Measurements from ENCODE around the gene GALNT18.

The GALNT18 gene

DNA sequence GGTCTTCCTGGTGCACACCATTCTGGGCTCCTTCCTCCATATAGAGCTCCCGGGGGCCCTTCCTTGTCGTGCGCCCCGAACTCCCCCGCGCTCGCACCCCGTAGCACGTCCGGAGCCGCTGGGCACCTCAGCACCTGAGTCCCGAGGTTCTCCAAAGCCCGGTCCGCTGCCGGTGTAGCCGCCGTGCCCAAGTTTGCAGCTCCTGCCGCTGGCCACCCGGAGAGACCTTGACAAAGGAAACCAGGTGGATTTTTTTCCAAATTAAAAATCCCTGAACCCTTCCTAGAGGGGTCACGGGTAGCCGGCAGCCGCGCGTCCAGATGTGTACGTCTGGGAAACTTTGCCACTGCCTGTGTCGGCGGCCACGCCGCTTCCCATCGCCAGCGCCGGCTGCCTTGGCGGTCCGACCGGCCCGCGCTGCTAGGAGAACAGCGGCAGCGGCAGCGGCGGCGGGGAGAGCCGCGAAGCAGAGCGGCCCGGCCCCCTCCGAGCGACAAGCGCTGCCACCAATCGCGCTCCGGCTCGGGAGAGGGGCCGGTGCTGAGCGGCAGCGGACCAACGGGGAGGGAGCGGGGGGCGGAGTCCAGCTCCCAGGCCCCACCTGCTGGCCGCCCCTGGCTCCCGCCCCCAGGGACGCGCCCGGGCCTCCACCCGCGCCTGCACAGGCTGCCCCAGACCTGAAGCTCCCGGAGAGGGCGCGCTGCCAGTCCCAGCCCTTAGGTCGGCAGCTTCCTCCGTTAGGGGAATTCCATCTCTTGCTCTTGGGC lies at the start of gene GALNT18:
TSS of gene GALNT18 (minus strand) at position 433 of the 767 bp plus-strand sequence.
- DNase-seq: peak in 50 of 51 donors; percentile 30 to 95 (median 84)

DNA sequence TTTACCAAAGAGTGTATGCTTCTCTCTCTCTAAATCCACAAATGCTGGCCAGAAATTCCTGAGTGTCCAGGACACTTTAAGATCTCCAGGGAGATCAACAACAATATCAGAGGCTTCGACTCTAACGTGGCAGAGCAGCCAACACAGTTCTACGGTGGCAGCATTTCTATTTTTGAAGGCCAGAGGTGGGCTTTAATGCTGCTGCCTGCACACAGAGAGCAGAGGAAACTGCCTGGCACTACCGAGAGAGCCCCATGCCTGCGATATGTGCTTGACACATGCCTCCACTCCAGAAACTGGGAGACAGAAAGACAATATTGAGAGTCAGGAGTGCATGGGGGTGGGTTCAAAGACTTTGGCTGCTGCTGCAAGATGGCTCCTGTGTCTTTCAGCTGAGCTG lies 48.8 kb upstream of the GALNT18 start:
- no peak for DNase-seq

DNA sequence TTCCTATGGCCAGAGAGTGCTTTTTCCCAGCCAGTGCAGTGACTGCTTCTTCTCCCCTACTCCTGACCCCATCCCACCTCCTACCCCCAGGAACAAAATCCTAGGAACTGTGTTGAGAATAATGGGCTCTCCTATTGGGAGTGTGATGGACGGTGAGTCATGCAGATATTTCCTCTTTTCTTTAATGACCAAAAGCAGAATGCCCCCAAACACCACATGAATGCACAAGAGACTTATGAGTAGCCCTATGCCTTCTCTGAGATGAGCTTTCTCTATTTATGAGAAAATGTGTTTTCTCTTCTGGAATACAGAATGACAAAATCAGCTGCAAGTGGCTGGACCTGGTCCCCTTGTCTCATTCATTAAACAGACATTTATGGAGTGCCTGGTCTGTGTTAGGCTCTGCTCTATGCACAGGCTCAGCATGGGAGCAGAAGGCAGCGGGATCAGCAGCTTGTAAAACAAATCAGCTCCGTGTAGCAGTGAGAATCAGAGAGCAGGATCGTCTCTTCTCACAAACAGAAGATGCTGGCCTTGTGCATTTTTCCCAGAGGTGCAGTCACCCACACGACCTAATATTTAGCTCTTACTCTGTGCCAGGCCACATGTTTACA lies 47.5 kb upstream of the GALNT18 start:
- DNase-seq: no peak

DNA sequence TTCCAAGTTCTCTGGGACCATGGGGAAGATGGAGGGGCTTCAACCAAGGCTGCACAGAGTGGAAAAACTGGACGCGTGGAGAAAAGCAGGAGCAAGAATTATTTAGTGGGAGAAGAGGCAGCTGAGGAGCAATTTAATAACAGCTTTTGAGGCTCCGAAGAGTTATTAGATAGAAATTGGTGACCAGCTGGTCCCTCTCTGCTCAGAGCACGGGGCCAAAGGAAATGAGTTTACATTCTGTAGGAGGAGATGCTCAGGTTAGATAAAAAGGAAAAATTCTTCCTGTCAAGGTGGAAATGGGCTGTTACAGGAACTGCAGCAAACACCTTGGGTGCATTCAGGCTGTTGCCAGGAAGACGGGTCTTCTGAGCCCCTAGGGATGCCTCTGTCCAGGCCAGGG lies 47.0 kb upstream of the GALNT18 start:
- no peak for DNase-seq

DNA sequence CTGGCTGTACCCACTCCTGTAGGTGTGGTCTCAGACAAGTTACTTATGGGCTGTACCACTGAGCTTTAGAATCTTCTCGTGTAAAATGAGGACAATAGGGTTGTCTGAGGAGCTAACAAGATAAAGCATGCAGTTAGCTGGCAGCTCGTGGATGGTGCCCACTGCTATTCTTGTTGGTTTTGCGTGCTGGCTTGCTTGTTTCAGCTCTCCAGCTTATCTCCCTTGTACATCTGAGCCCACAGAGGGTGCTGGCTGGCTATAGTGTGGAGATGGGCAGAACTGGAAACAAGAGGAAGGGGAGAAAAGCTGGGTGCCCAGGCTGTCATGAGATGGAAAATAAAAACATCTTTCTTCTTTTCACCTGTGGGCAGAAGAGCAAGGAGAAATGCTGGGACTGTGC lies 46.5 kb upstream of the GALNT18 start:
- no peak for DNase-seq

DNA sequence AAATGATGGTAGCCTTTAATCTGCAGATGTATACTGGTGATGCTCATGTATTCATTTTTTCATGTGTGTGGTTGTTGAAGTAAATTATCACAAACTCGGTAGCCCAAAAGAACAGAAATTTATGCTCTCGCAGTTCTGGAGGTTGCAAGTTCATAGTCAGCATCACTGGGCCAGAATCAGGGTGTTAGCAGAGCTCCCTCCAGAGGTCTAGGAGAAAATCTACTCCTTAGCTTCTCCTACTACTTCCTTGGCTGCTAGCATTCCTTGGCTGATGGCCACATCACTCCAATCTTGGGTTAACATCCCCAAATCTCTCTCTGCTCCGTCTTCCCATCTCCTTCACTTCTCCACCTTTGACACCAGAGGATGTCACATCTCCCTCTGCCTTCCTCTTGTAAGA lies 45.3 kb upstream of the GALNT18 start:
- no peak for DNase-seq

DNA sequence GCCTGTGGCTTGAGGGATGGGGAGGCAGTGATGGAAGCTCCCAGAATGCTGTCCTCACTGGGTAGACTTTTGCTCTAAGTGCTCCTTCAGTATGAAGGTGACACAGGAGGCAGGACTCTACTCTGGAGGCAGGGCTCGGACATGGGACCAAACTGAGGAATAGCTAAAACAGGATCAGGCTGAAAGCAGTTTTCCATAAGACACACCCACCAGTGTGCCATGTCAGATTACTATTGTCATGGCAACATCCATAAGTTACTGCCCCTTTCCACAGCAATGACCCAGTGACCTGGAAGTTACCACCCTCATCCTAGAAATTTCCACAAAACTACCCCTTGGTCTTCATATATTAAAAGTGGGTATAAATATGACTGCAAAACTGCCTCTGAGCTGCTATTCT lies 43.6 kb upstream of the GALNT18 start:
- no peak for DNase-seq

DNA sequence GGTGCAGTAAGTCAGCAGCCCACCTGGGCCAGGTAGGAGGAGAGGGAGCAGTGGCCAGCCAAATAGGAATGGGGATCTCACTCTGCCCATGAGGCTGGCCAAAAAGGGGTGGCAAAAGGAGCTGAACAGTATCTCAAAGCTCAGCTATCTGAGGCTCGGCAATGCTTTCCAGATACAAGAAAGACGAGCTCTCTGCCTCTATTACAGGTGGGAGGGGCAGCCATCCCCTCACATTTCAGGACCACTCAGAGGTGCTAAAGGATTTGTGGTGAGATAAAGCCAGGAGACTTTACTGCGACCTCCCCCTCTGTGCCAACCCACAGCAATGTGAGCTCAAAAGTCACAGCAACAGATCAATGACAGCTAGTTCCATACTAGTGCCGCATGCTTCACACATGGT lies 42.1 kb upstream of the GALNT18 start:
- no peak for DNase-seq

DNA sequence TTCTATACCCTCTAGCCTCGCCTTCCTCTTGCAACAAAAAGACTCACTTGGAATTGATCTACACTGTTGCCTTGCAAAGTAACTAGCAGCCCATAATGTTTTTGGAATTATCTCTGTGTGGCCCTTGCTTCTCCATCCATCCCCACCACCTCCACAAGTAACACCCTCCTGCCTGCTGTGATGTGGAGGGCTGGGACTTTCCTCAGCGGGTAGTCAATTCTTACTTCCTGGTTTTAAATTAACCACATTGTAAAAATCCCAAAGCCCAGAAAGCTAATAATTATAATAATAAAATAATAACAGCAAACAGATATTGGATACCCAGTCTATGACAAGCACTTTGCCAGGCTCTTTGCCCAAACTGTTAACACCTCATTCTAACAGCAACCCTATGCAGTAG lies 40.8 kb upstream of the GALNT18 start:
- no peak for DNase-seq

DNA sequence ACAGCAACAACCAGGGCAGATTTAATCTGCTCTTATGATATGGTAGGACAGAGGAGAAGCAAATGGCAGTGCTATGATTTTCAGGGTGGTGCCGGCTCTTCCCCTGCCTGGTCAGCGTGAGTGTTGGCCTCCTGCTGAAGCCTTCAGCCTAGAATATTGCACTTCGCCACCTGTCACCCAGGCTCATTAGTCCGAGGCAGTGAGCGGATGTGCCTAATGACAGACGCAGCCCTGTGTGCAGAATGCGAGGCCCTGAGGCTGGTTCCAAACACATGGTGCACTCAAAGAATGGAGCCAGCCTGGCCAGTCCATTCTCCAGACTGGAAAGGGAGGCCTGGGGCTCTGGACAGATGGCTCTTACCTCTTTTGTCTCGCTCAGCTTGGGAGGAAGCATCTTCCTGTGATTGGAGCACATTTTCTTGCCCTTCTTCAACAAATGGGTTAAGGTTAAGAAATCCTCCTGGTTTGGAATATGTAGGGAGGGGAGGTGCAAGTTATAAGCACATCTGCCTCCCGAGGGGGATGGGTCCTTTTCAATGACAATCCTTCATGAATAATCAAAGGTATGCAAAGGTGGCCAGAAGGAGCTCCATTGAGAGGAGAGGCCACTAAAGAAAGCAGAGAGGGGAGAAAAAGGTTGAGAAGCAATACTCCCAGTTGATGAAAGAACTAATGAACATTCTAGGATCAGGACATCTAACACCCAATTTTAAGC lies 39.7 kb upstream of the GALNT18 start:
- no peak for DNase-seq

DNA sequence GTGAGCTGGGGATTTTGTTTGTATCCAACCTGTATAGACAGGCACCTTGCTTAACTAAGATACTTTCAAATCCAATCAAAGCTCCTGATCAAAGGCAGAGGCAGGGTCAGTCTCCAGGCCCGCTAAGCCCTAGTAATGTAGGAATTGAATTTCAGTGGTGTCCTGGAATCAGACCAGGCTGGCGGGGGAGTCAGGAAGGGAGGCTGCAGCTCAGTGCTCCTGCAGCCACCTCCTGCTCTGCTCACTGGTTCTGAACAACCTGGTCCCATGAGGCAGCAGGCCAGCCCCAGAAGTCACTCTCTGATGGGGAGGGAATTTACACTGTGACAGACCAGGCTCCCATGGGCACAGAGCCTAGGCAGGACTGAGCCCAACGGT lies 38.5 kb upstream of the GALNT18 start:
- DNase-seq: peak in 2 of 51 donors; percentile 21 to 44

DNA sequence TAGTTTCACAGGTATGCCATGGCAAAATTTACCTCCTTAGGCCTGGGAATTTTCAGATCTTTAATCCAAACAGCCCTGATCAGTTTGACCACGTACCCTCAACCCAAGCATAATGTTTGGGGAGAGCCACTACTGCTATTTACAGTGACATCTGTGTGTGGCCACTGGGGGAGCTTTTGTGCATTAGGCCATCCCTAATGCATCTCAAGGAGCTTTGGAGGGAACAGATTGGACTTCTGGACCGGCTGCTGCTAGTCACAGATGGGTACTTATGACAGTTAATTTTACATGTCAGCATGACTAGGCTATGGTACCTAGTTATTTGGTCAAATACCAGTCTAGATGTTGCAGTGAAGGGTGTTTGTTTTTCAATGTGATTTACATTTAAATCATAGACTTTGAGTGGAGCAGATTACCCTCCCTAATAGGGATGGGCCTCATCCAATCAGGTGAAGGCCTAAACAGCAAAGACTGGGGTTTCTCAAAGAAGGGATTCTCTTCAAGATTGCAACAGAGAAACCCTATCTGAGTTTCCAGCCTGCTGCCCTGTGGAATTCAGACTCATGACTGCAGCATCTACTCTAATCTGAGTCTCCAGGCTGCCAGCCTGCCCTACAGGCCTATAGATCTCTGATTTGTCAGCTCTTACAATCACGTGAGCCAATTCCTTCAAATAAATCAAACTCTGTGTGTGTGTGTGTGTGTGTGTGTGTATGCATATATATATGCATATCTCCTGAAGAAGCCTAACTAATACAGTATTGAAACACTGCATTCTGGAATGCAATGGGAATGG lies 38.0 kb upstream of the GALNT18 start:
- no peak for DNase-seq

DNA sequence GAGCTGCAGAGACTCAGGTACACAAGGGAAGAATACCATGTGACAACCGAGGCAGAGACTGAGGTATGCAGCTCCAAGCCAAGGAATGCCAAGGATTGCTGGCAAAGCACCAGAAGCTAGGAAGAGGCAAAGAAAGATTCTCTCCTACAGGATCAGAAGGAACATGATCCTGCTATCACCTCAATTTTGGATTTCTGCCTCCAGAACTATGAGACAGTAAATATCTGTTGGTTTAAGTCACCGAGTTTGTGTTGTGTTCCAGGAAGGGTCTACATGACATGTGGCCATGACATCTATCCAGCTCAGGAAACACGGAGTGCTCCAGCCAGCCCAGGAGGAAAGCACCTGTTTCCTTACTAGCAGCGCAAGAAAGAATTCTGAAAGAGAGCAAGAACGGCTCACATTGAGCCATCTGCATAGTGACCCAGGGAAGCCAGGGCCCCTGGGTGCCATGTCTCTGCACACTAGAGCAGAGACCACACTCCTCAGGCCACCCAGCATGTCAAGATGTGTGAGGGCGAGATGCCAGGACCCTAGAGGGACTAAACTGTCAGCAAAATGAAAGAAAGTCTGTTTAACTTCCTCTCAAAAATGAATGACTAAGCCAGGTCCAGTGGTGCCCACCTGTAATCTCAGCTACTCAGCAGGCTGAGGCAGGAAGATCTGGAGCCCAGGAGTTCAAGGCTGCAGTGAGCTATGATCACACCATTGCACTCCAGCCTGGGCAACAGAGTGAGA lies 35.6 kb upstream of the GALNT18 start:
- DNase-seq: no peak

DNA sequence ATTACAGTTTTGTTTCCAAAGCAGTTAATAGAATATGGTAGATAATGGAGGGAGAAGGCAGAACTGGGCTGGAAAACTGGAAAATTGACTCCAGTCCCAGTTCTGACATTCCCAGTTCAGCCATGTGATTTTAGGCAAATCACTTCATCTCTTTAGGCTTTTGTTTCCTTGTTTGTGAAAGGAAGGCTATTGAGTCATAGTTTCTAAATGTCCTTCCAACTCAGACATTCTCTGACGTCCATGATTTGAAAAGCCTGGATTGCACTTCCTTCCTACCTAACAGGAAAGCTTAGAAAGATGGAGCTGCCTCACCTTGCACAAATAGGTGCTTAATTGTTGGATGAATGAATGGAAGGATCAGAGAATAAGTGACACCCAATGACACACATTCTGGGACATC lies 19.8 kb upstream of the GALNT18 start:
- DNase-seq: peak in 3 of 51 donors; percentile 9 to 64 (median 18)

DNA sequence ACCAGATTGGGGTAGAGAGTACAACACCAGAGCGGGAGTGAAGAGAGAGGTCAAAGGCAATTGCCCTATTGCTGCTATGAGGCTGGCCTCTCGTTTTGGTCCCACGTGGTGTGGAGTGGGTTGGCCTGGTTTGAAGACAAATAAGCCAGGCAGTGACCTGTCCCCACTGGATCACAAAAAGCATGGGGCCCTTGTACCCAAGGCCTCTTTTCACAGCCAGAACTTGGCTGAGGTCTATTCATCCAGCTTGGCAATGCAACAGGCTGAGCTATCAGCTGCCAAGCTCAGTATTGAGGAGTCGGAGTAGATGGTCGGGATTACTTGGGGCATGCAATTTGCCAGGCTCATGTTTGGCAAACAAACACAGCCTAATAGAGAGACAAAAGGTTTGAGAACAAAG lies 19.2 kb upstream of the GALNT18 start:
- peak in 30 of 51 donors; percentile 19 to 84 (median 56) for DNase-seq

DNA sequence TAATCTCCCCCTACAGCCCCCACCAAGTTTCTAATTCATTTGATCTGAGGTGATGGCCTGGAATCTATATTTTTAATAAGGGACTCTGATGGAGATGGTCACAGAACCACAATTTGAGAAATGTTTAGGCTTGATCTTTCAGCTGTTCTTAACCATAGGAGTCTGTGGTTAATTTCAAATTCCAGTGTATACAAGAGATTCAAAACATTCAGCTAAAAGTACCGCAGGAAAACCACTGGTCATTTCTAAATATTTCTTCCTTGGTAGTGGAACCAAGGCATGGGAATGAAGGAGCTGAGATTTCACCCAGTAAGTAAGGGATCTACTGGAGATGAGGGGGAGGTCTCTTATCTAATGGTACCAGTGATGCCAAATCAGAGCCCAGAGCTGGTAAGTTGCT lies 18.3 kb upstream of the GALNT18 start:
- DNase-seq: no peak

DNA sequence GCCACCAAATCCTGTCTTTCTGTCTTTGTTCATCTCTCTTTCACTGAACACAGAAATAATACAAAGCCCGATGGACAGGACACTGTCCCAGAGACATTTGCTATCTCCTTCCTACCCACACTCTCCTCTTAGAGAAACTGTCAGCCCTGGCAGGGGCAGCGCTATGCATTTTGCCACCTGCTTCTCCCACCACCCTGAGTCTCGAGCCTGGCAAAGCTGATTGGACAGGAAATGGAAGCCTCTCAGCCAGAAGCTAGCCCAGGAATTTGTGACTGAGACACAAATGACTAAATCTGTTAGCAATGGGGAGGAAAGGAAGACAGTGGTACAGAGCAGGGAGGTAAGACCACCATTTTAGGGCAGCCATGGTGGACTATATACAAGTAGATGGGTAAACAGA lies 14.9 kb upstream of the GALNT18 start:
- DNase-seq: no peak

DNA sequence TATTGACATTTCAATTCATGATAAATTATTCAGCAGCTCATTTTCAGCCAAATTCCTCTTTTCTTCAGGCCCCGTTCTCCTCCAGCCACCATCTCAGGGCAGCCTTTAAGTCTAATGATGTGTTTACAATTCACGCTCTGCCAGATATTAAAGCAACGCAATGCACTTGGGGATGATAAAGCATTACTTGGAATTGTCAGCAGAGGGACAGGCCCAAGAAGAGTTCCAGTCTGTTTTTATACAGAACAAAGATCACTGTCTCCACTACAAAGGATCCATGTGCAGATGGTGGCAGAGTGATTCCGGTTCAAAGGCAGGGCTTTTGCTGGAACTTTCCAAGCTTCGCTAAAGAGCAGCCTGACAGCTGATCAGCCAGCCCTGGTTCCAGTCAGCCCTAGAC lies 13.6 kb upstream of the GALNT18 start:
- DNase-seq: no peak

DNA sequence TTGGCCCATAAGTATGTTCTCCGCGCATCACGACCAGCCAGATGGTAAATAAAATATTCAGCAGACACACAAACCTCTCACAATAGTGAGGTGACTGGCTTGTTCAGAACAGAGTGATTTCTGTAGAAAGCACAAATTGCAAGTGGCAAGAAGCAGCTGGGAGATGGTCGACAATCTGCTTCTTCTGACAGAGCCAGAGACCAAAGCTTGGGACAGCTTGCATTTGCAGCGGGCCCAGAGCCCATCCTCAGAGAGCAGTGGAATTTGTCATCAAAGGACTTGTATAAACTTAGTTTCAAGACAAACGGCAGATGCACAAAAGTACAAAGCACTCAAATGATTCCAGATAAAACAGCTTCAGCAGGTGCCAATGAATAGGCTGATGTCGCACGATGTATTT lies 7.6 kb upstream of the GALNT18 start:
- no peak for DNase-seq

DNA sequence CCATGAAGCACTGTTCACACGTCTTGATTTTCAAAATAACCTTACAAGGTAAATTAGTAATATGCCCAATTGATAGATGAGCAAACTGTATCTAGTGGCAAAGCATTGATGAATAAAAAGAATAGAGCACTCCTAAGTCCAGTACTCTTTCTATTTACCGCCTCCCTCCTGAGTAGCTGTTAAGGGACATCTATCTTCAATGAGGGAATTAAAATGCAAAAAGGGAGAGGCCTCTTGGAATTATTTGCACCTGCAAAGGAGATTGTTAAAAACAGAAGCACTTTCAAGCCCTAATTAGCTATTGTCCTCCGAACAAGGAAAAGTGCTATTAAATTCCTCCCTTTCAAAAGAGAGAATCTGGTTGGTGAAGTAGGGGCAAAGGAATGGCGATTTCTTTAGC lies 6.8 kb upstream of the GALNT18 start:
- DNase-seq: no peak

DNA sequence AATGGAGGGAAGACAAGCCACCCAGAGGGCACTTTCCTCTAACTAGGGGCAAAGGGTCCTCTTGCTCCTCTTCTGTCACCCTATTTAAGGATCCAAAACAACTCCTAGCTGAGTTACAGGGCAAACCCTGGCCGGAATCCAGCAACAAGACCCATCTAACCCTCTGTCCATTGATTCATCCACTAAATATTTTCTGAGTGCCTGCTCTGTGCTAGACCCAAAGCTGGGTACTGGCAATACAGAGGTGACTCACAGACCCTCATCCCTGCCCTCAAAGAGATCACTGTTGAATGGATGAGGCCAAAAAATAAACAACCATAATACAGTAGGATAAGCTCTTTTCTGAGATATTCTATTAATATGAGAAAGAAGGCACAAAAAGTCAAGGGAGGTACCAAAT lies 4.3 kb upstream of the GALNT18 start:
- no peak for DNase-seq
